Ovary (tissue), 3 donors: ENCODE results near the gene PNPLA5.

ENCODE experiments used
- CTCF ChIP-seq, 3 donors: fragments of 450-650 bp in 2 of 3; fragments of 200-600 bp in 1 of 3; IDR thresholded peaks; one replicate each; pipeline versions ENCODE4 v1.5.1 to v1.8.0; 2016 to 2022; ENCODE audit warnings: antibody characterized with exemption in 3 of 3, mild to moderate bottlenecking in 1 of 3
- EP300 ChIP-seq: sonication (generic); formaldehyde crosslinking; IDR thresholded peaks from one replicate; pipeline ENCODE4 v1.6.1; 2017; ENCODE audit warnings: antibody characterized with exemption
- donor health status: DM: no; HTN: no; CAD: no.

- TF ChIP-seq CTCF (IDR thresholded peaks at IDR 0.05) (no peak), EP300 (no peak)
Observed at GRCh38 chr22:43883719-43884415, 7.9 kb downstream of the PNPLA5 start.
